HepG2 (cell line): ENCODE results near the gene CYBC1. TPM values are rescaled to one million over a fixed set of nuclear protein-coding genes. Genes with fewer than 3 reads are reported as not detected.

Source experiments
- AFF4 ChIP-seq: sonication (generic); formaldehyde crosslinking; IDR thresholded peaks from 2 replicates; pipeline ENCODE4 v1.4.0; 2020; ENCODE audit warnings: missing genetic modification reagents
- HMGXB3 ChIP-seq: sonication (generic); formaldehyde crosslinking; IDR thresholded peaks from 2 replicates; pipeline ENCODE4 v1.4.0; 2020; ENCODE audit warnings: missing genetic modification reagents, borderline replicate concordance
- KDM3A ChIP-seq: IDR thresholded peaks from 2 replicates; pipeline ENCODE4 v1.6.1; 2018; ENCODE audit warnings: low read depth, missing compliant biosample characterization
- KLF15 ChIP-seq: sonication (generic); formaldehyde crosslinking; IDR thresholded peaks from 2 replicates; pipeline ENCODE4 v1.8.1; 2023; ENCODE audit warnings: borderline replicate concordance, mild to moderate bottlenecking, inconsistent platforms, missing genetic modification reagents, mixed read lengths
- MYPOP ChIP-seq: sonication (generic); formaldehyde crosslinking; IDR thresholded peaks from 2 replicates; pipeline ENCODE4 v1.8.1; 2023; ENCODE audit warnings: mild to moderate bottlenecking, moderate library complexity, missing genetic modification reagents
- NR3C1 ChIP-seq: sonication (generic); formaldehyde crosslinking; IDR thresholded peaks from 2 replicates; pipeline ENCODE4 v1.4.0; 2020; ENCODE audit warnings: missing genetic modification reagents
- PCBP2 ChIP-seq: fragments of 200-400 bp; formaldehyde crosslinking; optimal IDR thresholded peaks from 2 replicates; pipeline ENCODE3; 2018; ENCODE audit warnings: low read length, low read depth; ENCODE audit not compliant: poor library complexity, severe bottlenecking
- POLR2A ChIP-seq, 2 experiments: IDR thresholded peaks; 2 replicates each; pipeline ENCODE4 v1.6.1; 2011; ENCODE audit warnings: low read depth in 2 of 2, low read length in 2 of 2, mild to moderate bottlenecking in 1 of 2, moderate library complexity in 1 of 2; ENCODE audit not compliant: insufficient read depth in 1 of 2
- SALL1 ChIP-seq: sonication (generic); formaldehyde crosslinking; IDR thresholded peaks from 2 replicates; pipeline ENCODE4 v1.8.0; 2022; ENCODE audit warnings: mild to moderate bottlenecking, missing genetic modification reagents
- SMAD9 ChIP-seq: sonication (generic); formaldehyde crosslinking; IDR thresholded peaks from 2 replicates; pipeline ENCODE4 v1.5.1; 2020; ENCODE audit warnings: mild to moderate bottlenecking, missing genetic modification reagents
- SOX13 ChIP-seq, 3 experiments: fragments of 450-650 bp in 1 of 3; sonication (generic) in 1 of 3; formaldehyde crosslinking in 1 of 3; IDR thresholded peaks in 2 of 3; conservative IDR thresholded peaks in 1 of 3; 2 replicates each; pipeline versions ENCODE4 v1.5.0 to v1.6.1; 2016 to 2020; ENCODE audit warnings: antibody characterized with exemption in 1 of 3, mild to moderate bottlenecking in 1 of 3, missing compliant biosample characterization in 1 of 3, missing genetic modification reagents in 1 of 3, moderate library complexity in 1 of 3
- TCF7L2 ChIP-seq: IDR thresholded peaks from 2 replicates; pipeline ENCODE4 v1.6.1; 2011; ENCODE audit warnings: mild to moderate bottlenecking, low read depth, low read length, moderate library complexity
- TRIM22 ChIP-seq: fragments of 450-650 bp; IDR thresholded peaks from 2 replicates; pipeline ENCODE4 v1.6.1; 2017
- ZBTB7B ChIP-seq: sonication (generic); formaldehyde crosslinking; IDR thresholded peaks from 2 replicates; pipeline ENCODE4 v1.4.0; 2020; ENCODE audit warnings: missing genetic modification reagents
- ZMYM3 ChIP-seq: sonication (generic); formaldehyde crosslinking; IDR thresholded peaks from 2 replicates; pipeline ENCODE4 v1.5.1; 2020; ENCODE audit warnings: mild to moderate bottlenecking, missing genetic modification reagents
- ZNF256 ChIP-seq: sonication (generic); formaldehyde crosslinking; conservative IDR thresholded peaks from 2 replicates; pipeline ENCODE4 v1.4.0; 2020; ENCODE audit warnings: missing genetic modification reagents
- ZNF546 ChIP-seq: sonication (generic); formaldehyde crosslinking; conservative IDR thresholded peaks from 2 replicates; pipeline ENCODE4 v1.8.1; 2023; ENCODE audit warnings: mild to moderate bottlenecking, missing genetic modification reagents
- ZNF580 ChIP-seq: IDR thresholded peaks from 2 replicates; pipeline ENCODE4 v1.6.1; 2016; ENCODE audit warnings: low read depth, borderline replicate concordance
- polyA plus RNA-seq, 8 experiments: library from polyadenylated mRNA; depleted of rRNA in 3 of 8; stranded (reverse) in 7 of 8; unstranded in 1 of 8; fragments of >200 nt; fragmentation: Illumina TruSeq in 4 of 8; extraction: Trizol in 4 of 8; gene quantifications; 2 replicates each; pipeline versions ENCODE4 v1.2.1 to v1.2.3, GENCODE V29; 2011 to 2016; ENCODE audit warnings: low read depth in 4 of 8, missing spikeins in 1 of 8, mixed read lengths in 1 of 8; ENCODE audit not compliant: insufficient read depth in 1 of 8
- total RNA-seq, 5 experiments: library from RNA; depleted of rRNA; stranded (reverse); fragments of >200 nt; fragmentation: Illumina TruSeq; extraction: Trizol; gene quantifications; 2 replicates each; pipeline ENCODE4 v1.2.3, GENCODE V29; 2016; ENCODE audit warnings: low read depth in 1 of 5

CYBC1 gene
- total and polyA plus RNA-seq, 2 of the 13 experiments (the other 11 are each of a cell fraction or from before 2014, with no cell fraction given), result 43.4 to 44.1 TPM

- TF ChIP-seq HMGXB3 (CRISPR knock-in tag), result no peak
- TF ChIP-seq ZNF546 (CRISPR knock-in tag), result no peak
- peak in 1 of 2 experiments; percentile 29; a peak in 1 of 4 replicates for TF ChIP-seq POLR2A (IDR thresholded peaks at IDR 0.05; ENCODE audit: insufficient read depth in 1 of 2, low read depth in 2 of 2, low read length in 2 of 2)
- TF ChIP-seq ZMYM3 (CRISPR knock-in tag), result no peak
- TF ChIP-seq PCBP2, result peak; percentile 13
- TF ChIP-seq TCF7L2, result no peak
- no peak for TF ChIP-seq ZNF256 (CRISPR knock-in tag)
- no peak for TF ChIP-seq TRIM22
- no peak for TF ChIP-seq NR3C1 (CRISPR knock-in tag)
- TF ChIP-seq KDM3A (CRISPR knock-in tag), result no peak
- TF ChIP-seq SALL1 (CRISPR knock-in tag), result no peak
- no peak for TF ChIP-seq ZBTB7B (CRISPR knock-in tag)
- TF ChIP-seq ZNF580 (CRISPR knock-in tag), result no peak
- no peak for TF ChIP-seq AFF4
- TF ChIP-seq KLF15, result no peak
- TF ChIP-seq SMAD9 (CRISPR knock-in tag), result no peak
- no peak for TF ChIP-seq MYPOP
- no peak for TF ChIP-seq SOX13 (IDR thresholded peaks at IDR 0.05)
- TF ChIP-seq SOX13 (CRISPR knock-in tag; conservative IDR thresholded peaks at IDR 0.05 in 1 of 2, IDR thresholded peaks at IDR 0.05 in 1 of 2), result no peak
Observed at GRCh38 chr17:82440991-82441627, 9.4 kb downstream of the CYBC1 start (continued).
